DMS153 treated with DMSO at 0.1 percent for 48 hours (cell line): Measurements from ENCODE around the gene HP.
"Not testable (repeated sequence)": the region's sequence is repeated elsewhere in the genome, so short reads cannot be mapped to it uniquely, and the experiment has no call there.

ENCODE experiments used
- DNase-seq: peaks from one replicate; lab custom pipeline; 2025; ENCODE audit not compliant: unreplicated experiment; lab: John Stamatoyannopoulos, UW

Gene HP

DNA sequence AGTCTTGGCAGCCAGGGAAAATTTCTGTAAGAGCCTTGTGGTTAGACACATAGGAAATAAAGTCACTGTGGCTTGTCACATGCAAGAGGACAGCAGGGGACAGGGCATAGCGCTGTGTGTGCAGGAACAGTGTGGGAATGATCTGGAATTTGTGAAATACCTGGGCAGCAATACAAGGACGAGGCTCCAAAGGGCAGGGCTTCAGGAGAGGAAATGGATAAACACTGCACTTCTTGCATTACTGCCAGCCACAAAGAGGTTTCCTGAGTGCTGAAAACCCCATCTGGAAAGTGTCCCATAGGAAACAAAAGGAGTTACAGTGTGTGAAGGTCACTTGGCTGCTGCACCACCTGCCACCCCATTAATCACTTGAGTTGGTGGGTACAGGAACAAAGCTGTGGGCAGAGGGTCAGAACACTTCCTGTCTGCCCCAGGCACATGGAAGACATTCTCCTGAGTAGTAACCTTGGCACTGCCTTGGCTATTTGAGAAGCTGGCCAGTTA is 12.1 kb upstream of the HP start:
- no peak for DNase-seq

DNA sequence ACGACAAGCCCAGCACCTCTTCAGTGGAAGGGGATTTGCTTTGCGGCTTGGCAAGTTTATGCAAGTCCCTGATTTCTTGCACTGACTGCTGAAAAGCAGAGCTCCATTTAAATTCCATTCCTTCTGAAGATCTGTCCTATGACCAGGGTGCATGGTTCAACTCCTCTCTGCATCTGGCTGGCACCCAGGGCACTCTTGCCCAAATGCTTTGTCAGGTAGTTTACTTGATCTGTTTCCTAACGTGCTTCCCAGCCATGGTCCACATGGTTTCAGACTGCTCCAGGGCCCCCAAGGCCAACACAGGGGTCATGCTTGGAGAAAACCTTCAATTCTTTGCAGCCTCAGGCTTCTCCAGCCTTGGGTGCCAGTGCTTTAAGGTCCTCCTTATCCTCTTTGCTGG is 11.2 kb upstream of the HP start:
- DNase-seq: no peak

DNA sequence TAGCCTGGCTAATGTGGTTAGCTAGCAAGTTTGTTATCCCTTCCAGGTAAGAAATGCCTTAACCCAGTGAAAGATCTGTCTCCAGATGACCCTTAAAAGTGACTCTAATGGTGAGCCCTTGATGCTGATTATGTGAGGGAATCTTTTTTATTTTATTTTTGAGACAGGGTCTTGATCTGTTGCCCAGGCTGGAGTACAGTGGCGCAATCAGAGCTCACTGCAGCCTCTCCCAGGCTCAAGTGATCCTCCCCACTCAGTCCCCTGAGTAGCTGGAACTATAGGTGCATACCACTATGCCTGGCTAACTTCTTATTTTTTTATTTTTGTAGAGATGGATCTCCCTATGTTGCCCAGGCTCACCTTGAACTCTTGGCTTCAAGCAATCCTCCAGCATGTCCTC is 10.8 kb upstream of the HP start:
- no peak for DNase-seq

DNA sequence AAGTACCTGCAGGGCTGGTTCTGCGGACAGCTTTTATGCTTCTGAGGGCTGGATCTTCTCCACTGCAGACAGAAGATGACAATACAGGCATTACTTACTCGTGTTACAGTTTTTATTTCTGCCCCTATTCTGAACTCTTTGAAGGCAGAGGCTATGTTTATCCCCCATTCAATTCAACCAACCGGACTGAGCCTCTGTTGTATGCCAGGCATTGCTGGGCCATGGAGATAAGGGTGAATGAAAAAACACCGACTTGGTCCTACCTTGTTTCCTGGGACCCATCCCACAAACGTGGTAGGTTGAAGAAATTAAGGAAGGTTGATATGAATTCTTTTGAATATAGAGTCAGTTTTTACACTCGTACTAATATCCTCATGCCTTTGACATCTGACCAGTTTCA is 10.0 kb upstream of the HP start:
- DNase-seq: no peak

DNA sequence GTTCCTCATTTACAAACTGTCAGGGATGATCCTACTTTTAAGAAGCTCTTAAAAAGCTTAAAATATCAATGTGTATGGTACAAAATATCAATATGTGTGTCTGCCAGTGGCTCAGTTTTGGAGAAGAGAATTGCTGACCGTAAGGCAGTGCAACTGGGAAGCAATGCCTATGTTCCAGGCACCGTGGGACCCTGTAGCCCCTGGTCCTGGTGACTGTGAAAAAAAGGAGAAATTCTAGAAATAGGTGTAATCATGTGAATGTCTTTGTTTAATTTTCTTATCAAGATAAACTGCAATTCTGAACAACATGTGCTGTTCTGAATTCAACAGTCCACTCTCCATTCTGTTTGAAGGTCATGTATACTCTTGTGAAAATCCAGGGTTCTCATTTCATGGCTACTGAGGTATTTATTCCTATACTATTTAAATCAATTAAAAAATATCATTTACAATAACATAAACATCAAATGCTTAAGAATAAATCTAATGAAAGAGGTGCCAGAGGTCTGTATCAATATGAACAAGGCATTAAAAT is 9.4 kb upstream of the HP start:
- DNase-seq: no peak

DNA sequence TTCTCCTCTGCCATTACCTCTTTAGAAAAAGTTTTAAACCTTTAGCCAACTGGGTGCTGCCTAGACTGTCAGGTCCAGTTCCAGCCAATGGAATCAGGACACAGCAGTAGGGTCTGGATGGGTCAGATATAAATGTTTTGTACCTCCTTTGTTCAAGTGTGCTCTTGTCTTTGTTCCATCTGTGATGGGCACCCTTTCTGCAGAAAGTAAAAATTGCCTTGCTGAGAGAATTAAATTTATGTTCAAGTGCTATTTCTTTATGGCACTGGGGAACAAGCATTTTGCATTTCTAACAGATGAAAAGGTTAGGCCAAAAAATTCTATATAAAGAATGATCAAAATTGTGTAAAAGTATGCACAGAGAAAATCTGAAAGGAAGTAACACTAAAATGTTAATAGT is 5.2 kb upstream of the HP start:
- no peak for DNase-seq

DNA sequence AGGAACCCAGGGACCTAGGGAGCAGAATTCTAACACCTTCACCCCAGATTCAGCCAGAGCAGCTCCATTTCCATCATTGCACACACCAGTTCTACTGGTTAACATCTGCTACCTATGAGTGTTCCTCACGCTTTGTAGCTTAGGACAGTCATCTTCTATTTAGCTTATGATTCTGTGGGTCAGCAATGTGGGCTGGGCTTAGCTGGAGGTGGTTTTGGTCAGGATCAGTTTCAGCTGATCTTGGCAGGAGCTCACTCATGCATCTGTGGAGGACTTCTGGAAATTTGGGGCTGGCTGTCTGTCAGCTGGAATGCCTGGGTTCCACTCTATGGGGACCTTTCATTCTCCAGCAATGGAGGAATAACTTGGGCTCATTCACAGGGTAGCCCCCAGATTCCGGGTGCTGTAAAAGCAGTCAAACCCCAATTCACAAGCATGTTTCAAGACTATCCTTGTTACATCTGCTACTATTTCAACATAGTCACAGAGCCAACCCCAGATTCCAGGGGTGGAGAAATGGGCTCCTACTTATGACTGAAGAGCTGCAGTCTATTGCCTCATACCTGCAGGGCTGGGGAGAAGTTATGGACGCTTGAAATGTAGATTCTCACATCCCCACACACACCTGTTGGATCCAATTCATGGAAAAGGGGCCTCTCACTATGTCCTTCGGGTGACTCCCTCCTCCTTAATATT is 3.4 kb upstream of the HP start:
- DNase-seq: no peak

DNA sequence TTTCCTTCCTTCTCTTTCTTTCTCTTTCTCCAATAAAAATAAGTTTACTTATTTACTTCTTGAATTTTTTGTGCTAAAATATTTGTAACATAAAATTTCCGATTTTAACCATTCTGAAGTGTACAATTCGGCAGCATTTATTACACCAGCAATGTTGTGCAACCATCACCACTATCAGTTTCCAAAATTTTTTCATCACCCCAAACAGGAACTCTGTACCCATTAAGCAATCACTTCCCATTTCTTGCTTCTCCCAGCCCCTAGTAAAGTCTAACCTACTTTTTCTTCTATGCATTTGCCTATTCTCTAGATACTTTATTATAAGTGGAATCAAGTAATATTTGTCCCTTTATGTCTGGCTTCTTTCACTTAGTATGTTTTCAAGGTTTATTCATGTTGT is 2.5 kb upstream of the HP start:
- DNase-seq: no peak

DNA sequence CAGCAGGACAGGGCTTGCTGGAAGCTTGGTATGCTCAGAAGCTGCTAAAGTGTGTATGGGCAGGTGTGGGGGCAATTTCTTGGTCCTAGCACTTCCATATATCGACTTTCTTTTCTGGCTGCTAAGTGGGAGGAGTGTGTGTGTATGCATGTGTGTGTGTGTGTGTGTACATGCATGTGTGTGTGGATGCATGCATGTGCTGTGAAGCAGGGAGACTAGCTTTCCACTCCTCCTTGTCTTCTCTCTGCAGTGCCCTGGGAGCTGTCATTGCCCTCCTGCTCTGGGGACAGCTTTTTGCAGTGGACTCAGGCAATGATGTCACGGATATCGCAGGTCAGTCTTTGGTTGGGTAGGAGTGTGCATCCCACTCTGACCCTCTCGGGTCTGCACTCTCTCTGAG is 1.6 kb downstream of the HP start:
- no peak for DNase-seq

DNA sequence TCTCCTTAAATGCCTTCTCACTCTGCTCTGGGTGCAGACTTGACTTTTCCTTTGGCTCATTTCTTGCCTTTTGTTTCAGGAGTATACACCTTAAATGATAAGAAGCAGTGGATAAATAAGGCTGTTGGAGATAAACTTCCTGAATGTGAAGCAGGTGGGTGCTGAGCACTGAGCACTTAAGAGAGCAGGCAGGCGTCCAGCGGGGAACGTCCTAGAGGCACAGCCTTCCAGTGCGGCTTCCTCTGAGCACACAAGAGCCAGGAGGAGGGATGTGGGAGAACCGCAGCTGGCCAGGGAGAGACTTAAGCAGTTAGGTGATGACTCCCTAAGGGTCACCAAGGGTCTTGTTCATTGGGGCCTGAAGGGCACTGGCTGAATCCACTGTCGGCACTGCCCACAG is 3.0 kb downstream of the HP start:
- not testable (repeated sequence) for DNase-seq

DNA sequence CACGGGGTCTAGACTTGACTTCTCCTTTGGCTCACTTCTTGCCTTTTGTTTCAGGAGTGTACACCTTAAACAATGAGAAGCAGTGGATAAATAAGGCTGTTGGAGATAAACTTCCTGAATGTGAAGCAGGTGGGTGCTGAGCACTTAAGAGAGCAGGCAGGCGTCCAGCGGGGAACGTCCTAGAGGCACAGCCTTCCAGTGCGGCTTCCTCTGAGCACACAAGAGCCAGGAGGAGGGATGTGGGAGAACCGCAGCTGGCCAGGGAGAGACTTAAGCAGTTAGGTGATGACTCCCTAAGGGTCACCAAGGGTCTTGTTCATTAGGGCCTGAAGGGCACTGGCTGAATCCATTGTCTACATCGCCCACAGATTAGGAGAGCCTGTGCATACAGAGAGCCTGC is 4.8 kb downstream of the HP start:
- DNase-seq: not testable (repeated sequence)

DNA sequence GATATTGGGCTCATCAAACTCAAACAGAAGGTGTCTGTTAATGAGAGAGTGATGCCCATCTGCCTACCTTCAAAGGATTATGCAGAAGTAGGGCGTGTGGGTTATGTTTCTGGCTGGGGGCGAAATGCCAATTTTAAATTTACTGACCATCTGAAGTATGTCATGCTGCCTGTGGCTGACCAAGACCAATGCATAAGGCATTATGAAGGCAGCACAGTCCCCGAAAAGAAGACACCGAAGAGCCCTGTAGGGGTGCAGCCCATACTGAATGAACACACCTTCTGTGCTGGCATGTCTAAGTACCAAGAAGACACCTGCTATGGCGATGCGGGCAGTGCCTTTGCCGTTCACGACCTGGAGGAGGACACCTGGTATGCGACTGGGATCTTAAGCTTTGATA is 6.1 kb downstream of the HP start:
- DNase-seq: no peak

DNA sequence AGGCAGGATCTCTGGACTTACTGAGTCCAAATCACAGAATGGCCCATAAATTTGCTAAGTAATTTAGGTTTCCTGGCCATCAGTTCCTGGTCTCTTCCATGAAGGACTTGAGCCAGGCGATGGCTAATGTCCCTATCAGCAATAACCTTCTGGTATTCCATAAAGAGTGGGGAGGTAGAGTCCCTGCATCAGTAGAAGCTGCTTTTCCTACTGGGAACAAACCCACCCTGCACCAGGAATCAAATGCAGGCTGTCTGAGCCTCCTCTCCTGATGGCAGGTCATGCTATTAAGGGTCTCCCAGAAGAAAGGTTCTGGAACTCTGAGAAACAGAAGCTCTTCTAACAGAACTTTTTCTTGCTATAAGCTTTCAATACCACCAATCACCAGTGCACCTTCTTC is 7.3 kb downstream of the HP start:
- no peak for DNase-seq

DNA sequence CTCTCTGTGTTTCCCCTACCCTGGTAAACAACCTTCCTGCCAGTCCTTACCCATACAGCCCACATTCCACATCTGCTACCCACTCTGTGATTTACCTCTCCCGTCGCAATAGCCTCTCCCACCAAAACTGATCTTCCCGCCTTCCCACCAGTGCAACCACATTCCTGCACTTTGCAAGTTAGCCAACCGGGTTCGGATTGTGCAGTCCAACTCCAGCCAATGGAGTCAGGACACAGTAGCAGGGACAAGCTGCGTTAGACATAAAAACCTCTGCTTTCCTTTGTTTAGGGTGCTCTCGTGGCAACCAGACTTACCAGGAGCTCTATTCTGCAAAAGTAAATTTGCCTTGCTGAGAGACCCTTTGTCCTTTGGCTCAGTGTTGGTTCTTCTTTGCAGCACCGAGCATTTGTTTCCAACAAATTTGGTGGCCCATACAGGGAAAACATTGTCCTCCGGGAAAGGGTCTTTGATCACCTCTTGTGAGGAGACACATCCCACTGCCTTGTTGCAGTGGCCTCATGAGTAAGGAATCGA is 10.1 kb downstream of the HP start:
- DNase-seq: no peak

DNA sequence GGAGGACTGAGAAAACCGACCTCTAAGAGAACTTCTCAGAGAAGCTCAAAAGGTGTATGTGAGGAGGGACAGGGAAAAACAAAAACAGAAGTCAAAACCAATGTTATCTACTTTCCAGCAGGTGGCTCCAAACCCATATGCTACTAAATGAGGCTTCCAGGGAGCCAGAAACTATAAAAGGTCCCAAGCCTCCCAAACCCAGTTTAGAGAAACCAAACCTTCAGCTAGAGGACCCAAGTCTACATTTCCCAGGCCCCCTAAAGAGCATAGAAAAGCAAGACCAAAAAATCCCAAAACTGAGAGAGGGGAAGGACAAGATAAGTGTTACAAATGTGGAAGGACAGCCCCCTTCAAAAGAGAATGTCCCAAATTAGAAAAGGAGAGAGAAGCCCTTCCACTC is 12.4 kb downstream of the HP start:
- peak; percentile 31 for DNase-seq

DNA sequence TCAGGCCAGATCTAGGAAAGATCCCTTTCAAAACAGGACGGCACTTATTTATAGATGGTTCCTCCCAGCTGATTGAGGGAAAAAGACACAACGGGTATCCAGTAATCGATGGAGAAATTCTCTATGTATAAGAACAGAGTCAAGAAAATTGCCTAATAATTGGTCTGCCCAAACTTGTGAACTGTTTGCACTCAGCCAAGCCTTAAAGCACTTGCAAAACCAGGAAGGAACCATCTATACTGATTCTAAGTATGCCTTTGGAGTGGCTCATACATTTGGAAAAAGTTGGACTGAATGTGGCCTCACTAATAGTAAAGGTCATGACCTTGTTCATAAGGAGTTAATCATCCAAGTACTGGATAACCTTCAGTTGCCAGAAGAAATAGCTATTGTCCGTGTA is 14.6 kb downstream of the HP start:
- DNase-seq: no peak

DNA sequence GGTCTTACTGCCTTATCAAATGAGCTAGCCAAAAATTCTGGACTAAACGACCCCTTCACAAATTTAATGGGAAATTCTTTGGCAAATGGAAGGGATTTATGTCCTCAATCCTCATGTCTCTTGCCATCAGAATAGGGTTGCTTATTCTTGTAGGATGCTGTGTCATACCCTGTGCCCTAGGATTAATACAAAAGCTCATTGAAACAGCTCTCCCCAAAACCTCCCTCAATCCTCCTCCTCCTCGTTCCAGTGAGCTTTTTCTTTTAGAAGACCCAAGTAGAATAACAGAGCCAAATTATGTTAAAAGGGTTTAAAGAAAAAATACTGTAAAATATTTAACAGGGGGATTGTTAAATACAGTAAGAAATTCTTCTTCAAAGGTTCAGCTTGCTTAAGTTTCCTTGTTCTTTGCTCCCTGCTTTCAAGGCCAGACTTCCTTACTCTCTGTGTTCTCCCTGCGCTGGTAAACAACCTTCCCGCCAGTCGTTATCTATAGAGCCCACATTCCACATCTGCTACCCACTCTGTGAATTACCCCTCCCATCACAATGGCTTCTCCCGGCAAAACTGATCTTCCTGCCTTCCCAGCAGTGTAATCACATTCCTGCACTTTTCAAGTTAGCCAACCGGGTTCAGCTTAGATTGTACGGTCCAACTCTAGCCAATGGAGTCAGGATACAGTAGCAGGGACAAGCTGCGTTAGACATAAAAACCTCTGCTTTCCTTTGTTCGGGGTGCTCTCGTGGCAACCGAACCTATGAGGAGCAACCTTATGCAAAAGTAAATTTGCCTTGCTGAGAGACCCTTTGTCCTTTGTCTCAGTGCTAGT is 18.4 kb downstream of the HP start:
- DNase-seq: no peak

DNA sequence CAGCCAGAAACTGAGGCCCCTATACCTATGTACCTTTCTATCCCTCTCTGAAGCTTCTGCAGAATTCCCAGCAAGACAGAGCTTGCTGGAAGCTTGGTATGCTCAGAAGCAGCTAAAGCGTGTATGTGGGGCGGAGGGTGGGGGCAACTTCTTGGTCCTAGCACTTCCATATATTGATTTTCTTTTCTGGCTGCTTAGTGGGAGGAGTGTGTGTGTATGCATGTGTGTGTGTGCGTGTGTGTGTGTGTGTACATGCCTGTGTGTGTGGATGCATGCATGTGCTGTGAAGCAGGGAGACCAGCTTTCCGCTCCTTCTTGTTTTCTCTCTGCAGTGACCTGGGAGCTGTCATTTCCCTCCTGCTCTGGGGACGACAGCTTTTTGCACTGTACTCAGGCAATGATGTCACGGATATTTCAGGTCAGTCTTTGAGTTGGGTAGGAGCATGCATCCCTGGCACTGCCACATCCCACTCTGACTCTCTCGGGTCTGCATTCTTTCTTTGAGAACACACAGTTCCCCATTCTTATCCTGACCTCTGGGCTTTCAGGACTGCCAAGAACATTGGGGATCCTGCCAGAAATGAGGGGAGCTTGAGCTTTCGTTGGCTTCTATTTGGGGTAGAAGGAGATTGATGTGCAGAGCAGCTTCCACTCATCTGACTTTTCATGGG is 19.4 kb downstream of the HP start:
- no peak for DNase-seq

DNA sequence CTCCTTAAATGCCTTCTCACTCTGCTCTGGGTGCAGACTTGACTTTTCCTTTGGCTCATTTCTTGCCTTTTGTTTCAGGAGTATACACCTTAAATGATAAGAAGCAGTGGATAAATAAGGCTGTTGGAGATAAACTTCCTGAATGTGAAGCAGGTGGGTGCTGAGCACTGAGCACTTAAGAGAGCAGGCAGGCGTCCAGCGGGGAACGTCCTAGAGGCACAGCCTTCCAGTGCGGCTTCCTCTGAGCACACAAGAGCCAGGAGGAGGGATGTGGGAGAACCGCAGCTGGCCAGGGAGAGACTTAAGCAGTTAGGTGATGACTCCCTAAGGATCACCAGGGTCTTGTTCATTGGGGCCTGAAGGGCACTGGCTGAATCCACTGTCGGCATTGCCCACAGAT is 20.8 kb downstream of the HP start:
- not testable (repeated sequence) for DNase-seq

DNA sequence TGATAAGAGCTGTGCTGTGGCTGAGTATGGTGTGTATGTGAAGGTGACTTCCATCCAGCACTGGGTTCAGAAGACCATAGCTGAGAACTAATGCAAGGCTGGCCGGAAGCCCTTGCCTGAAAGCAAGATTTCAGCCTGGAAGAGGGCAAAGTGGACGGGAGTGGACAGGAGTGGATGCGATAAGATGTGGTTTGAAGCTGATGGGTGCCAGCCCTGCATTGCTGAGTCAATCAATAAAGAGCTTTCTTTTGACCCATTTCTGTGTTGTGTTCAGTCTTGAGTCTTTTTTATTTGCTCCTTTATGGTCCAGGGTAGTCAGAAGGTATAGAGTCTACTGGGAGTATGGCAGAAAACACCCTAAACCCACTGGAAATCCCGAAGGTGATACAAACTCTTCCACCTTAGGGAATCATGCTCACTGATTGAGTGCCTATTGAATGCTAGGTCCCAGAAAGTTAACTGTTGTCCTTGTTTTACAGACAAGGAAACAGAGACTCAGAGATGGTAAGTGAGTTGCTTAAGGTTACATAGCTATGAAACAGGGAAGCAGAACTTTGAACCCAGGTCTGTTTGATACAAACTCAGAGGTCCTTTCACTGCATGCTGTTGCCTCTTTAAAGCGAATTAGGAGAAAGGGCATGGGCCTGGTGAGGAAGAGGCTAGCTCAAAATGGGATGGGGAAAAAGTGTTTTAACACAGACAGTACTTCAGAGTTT is 22.8 kb downstream of the HP start:
- DNase-seq: not testable (repeated sequence)
